ENCODE data around the gene CACTIN.
A peak's percentile ranks its signal among the peaks of the same experiment; 100 is the strongest.
"Not testable (repeated sequence)": the region's sequence is repeated elsewhere in the genome, so short reads cannot be mapped to it uniquely, and the experiment has no call there.

CACTIN gene

DNA sequence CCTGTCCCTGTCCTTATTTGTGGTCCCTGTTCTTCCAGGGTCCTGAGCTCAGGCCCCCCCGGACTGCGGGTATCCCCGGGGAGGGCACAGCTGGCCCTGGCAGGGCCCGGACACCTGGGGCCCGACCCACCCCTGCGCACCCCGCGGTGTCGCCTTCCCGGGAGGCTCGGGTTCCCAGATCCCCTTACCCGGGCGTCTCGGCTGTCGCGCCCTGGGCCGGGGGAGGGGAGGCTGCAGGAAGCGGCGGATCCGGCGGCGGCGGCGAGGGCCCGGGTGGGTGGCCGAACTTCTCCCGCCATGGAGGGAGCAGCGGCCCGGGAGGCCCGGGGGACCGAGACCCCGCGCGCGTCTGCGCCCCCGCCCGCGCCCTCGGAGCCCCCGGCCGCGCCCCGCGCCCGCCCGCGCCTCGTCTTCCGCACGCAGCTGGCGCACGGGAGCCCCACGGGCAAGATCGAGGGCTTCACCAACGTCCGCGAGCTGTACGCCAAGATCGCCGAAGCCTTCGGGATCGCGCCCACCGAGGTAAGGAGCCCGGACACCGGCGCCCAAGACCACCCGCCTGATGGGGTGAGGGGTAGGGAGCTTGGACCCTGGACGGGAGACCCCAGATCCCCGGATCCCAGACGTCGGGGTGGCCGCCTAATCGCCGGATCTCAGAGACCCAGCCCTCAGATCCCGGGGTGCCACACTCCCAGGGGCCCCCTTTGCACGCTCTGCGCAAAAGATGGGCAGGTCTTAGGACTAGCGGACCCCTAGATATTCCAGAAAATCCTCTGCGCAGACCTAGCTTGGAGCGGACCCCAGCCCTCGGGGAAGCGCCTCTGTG is 41.1 kb downstream of the CACTIN start, which contains the start of gene GIPC3:
TSS of gene GIPC3 (plus strand) at position 178 of the 826 bp plus-strand sequence. CDS start at position 298, 120 bp downstream.
- FAIRE-seq, result no peak

DNA sequence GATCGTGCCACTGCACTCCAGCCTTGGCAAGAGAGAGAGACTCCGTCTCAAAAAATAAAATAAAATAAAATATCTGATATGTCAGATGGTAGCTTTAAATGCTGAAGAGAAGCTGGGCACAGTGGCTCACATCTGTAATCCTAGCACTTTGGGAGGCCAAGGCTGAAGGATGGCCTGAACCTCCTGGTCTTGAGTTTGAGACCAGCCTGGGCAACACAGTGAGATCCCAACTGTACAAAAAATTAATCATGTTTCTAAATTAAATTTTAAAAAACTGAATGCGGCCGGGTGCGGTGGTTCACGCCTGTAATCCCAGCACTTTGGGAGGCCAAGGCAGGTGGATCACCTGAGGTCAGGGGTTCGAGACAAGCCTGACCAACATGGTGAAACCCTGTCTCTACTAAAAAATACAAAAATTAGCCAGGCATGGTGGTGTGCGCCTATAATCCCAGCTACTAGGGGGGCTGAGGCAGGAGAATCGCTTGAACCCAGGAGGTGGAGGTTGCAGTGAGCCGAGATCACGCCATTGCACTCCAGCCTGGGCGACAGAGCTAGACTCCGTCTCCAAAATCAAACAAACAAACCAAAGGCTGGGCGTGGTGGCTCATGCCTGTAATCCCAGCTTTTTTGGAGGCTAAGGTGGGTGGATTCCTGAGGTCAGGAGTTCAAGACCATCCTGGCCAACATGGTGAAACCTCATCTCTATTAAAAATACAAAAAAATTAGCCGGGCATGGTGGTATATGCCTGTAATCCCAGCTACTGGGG is 42.4 kb downstream of the CACTIN start:
- not testable (repeated sequence) for FAIRE-seq

DNA sequence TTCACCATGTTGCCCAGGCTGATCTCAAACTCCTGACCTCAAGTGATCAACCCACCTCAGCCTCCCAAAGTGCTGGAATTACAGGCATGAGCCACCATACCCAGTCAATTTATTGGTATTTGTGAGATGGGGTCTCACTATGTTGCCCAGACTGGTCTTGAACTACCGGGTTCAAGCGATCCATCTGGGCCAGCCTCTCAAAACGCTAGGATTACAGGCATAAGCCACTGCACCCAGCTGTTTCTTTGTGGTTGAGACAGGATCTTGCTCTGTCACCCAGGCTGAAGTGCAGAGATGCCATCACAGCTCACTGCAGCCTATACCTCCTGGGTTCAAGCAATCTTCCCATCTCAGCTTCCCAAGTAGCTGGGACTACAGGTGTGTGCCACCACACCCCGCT is 44.8 kb downstream of the CACTIN start:
- FAIRE-seq, result not testable (repeated sequence)

DNA sequence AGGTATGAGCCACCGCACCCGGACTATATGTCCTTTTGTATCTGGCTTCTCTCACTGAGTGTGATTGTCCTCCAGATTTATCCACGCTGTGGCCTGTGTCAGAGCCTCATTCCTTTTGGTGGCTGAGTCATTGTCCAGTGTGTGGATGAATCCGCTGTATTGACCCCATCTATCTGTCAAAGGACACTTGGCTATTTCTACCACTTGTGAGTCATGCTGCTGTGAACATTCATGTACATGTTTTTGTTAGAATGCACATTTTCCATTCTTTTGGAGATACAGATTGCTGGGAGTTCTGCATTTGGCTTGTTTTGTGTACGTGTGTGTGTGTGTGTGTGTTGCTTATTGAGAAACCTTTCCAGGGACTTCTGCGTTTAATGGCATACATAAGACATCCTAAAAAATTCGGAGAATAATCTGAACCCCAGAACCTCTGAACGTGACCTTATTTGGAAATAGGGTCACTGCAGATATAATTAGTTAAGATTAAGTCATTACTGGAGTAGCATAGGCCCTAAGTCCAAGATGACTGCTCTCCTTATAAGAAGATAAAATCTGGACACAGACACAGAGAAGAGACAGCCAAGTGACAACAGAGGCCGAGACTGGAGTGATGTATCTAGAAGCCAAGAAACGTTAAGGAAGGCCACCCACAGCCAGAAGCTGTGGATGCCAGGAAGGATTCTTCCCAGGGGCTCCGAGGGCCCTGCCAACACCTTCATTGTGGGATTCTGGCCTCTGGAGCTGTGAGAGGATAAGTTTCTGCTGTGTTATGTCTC is 46.2 kb downstream of the CACTIN start:
- FAIRE-seq, result no peak

DNA sequence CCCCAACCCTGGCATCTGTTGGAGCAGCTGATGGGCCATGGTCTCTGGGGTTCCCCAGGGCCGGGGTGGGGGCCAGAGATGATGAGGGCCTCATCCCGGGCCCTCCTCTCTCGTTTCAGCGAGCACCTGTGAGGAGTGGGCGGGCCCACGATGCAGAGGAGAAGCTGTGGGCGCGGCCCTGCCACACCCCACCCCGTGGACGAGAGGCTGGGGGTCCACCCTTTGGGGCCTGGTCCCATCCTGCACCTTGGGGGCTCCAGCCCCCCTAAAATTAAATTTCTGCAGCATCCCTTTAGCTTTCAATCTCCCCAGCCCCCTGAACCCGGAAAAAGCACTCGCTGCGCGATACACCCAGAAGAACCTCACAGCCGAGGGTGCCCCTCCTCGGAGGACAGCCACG is 48.2 kb downstream of the CACTIN start:
- FAIRE-seq, result no peak

DNA sequence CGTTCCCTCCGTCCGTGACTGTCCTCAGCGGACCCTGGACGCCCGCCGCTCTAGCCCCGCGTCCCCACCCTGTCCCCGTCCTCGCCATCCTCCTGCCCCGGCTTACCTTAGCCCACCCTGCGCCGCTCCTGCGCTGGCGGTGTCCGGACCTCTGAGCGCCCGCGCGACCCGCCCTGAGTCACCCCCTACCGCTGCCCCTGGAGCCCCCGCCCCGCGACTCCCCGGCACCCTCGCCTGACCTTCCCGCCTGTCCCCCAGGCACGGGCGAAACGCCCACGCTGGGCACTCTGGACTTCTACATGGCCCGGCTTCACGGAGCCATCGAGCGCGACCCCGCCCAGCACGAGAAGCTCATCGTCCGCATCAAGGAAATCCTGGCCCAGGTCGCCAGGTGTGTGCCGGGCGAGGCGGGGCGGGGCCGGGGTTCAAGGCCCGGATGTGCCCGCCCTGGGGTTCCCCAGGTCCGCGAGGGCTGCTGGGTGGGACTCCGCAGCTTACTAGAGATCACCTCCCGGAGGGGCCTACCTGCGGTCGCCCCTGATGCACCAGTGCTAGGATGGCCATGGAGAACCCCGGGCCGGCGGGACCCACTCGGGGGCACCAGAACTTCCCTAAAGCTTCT is 48.8 kb downstream of the CACTIN start:
- no peak for FAIRE-seq

DNA sequence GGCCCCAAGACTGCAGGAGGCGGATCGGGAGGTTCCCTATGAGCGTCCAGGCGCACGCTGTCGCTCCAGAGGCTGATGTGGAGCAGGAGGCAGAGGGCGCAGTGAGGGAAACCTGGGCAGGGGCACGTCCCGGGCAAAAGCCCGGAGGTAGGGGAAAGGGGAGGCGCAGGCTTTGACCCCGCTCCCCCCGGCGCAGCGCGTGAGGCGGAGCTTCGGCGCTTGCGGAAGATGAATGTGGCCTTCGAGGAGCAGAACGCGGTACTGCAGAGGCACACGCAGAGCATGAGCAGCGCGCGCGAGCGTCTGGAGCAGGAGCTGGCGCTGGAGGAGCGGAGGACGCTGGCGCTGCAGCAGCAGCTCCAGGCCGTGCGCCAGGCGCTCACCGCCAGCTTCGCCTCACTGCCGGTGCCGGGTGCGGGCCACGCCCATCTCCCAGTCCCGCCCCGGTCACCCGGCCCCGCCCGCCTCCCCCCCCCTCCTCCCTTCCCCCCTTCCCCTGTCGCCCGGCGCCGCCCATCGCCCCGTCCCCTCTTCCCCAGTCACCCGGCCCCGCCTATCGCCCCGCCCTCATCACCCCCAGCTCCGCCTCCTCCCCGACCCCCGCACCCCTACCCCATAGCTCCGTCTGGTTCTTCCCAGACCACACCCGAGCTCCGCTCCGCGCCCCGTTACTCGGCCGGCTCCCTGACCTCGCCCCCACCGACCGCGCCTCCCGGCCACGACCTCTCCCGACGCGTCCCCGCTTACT is 49.7 kb downstream of the CACTIN start:
- no peak for FAIRE-seq

DNA sequence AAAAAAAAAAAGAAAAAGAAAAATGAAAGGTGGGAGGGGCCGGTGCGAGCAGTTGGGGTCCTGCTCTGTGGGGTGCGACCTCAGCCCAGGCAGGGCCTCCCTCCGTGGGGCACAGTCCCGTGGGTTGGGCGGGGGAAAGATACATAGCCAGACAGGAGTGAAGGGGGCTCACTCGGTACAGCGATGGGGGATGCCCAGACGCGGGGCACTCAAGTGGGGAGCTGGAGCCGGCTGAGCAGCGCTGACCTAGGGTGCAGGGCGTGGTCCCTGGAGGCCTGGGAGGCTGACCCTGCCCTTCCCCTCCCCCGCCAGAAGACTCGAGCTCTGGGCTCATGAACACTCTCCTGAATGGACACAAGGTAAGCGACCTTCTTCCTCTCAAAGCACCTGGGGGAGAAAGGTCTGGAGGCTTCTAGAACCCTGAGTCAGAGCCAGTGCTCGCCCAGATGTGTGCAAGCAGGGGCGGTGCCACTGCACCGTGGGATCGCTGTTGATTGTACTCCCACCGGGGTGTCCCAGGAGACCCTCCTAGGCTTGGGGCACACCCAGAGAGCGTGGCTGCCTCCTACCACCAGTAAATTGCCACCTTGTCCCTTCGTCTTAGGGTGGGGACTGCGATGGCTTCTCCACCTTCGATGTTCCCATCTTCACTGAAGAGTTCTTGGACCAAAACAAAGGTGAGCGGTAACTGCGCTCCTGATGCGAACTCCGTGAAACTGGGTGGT is 50.5 kb downstream of the CACTIN start:
- no peak for FAIRE-seq

DNA sequence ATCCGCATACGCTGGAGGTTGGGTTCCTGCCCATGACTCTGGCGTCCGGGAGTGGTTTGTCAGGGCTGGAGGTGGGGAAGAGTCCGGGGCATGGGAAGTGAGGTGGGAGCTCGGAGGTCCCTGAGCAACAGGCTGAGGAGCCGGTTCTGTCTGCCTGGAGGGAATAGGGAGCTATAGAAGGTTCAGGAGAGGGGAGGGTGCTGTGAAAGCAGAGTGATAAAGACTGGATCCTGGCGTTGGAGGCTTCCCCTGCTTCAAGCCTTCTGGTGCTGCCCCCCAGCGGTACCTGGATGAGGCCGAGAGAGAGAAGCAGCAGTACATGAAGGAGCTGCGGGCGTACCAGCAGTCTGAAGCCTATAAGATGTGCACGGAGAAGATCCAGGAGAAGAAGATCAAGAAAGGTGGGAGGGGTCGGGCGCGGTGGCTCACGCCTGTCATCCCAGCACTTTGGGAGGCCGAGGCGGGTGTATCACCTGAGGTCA is 51.3 kb downstream of the CACTIN start:
- no peak for FAIRE-seq

DNA sequence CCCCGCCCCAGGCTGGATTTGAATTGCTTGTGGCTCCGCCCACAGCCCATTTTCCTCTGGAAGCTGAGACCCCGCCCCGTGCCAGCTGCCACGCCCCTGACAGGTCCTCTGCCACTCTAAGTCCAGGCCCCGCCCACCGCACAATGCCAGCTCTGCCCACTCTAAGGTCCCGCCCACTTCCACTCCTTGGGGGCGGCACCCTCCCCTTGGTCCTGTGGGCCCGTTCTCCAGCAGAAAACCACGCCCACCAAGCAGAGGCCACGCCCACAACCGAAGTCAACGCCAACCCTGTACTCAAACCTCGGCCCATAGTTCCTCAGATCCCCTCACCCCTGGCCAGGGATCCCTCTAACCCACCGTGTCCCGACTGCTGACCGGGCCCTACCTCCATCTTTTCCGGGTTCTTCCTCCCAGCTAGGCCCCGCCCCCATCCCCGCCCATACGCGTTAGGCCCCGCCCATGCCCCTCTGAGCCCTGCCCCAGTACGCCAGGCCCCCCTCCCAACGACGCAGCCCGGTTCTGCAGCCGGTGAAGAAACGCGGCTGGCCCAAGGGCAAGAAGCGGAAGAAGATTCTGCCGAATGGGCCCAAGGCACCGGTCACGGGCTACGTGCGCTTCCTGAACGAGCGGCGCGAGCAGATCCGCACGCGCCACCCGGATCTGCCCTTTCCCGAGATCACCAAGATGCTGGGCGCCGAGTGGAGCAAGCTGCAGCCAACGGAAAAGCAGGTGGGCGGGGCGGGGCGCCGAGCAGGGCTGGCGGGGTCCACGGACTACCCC is 52.5 kb downstream of the CACTIN start:
- no peak for FAIRE-seq

DNA sequence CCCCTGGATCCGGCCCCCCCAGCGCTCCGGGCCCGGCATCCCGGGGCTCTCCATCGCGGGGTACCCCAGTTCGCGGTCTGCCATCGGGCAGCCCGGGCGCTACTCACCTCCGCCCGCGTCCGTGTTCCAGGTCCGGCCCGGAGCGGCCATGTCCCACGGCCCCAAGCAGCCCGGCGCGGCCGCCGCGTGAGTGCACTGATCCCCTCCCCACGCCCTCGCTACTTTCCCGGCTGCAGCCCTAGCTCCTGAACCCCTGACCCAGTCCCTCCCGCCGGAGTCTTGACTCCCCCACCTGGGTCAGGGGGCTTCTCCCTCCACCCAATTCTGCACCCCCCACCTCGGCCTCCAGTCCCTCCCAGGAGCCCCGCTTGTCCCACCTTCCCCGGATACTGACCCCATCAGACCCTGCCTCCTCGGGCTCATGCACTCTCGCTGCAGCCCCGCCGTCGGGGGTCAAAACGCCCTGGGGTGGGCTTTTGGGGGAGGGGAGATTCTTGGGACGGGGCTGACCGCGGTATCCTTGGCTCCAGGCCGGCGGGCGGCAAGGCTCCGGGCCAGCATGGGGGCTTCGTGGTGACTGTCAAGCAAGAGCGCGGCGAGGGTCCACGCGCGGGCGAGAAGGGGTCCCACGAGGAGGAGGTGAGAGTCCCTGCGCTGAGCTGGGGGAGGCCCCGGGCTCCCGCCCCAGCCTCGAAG is 53.3 kb downstream of the CACTIN start:
- no peak for FAIRE-seq

DNA sequence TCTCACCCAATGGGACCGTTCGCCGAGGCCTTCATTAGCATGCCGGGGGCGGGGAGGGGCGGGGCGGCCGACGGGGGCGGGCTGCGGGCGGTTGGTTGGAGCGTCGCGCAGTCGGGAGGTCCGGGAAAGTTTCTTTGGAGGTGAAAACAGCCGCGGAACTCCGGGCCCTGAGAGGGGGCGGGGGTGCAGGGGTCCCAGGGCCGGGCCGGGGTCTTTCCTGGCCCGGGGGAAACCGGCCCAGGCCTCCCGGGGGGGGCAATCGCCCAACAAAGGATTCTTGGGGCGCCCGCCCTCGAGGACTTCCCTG is 53.8 kb downstream of the CACTIN start, which contains the start of gene HMG20B:
TSS of gene HMG20B (plus strand) at position 90 of the 307 bp plus-strand sequence. CDS start 366 bp downstream, outside the sequence.
- no peak for FAIRE-seq

DNA sequence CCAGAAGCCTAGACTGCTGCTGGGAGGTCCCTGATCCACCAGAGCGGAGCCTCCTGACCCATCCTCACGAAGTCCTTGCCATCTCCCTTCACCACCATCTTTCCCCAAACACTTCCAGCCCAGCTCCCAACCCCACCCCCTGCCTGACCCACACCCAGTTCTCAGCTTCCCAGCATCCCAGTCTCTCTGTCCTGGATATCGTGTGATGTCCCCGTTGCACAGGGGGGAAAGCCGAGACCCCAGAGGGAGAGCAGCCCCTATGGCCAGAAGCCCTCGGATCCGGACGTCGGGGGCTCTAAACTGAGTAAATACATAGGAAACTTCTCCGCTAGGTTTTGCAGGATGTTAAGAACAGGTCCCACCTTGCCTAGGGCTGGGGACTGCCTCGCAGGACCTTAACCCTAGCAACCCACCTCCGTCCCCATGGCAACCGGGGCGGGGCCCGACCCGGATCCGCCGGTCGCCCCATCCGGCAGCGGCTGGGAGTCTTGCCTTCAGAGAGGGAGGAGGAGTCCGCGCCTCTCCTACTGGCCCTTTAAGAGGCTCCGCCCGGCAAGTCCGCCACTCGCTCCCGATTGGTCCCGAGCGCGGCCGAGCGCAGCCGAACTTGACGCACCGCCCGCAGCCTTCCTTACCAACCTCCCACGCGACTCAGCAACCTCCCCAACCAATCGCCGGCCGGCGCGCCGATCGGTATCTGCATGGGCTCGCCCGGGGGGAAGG is 54.3 kb downstream of the CACTIN start:
- FAIRE-seq, result peak; percentile 96

DNA sequence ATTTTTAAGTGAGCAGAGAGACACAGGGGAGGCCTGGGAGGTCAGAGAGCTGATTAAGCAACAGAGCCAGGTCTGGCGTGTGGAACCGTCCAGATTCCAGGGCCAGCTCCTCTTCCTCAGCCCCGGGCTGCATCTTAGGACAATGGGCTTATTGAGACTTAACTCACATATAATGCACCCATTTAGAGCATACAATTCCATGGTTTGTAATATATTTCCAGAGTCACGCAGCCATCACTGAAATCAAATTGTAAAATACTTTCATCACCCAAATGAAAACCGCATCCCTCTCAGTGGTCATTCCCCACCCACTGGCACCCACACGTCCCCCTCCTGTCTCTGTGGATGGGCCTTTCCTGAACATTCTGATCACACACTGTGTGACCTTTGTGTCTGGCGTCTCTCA is 56.0 kb downstream of the CACTIN start:
- no peak for FAIRE-seq

DNA sequence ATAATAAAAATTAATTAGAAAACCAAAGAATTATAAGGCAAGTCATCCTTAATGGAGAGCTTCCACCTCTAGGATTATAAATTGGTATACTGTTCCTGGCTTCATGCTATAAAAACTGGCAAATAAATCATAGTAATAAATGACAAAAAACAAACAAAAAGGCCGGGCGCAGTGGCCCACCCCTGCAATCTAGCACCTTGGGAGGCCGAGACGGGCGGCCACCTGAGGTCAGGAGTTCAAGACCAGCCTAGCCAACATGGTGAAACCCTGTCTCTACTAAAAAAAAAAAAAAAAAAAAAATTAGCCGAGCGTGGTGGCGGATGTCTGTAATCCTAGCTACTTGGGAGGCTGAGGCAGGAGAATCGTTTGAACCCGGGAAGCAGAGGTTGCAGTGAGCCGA is 56.5 kb downstream of the CACTIN start:
- FAIRE-seq, result not testable (repeated sequence)

DNA sequence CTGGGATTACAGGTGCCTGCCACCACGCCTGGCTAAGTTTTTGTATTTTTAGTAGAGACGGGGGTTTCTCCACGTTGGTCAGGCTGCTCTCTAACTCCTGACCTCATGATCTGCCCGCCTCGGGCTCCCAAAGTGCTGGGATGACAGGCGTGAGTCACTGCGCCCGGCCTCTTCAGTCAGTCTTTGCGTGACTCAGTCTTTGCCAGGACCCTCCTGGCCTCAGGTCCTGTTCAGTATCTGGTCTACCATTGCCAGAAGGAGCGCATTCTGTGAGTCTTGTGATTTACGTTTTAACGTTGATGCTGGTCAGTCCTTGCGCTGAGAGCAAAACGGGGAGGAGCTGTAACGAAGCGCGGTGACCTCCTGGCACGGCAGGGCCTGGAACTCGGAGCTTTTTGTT is 61.5 kb downstream of the CACTIN start:
- no peak for FAIRE-seq

DNA sequence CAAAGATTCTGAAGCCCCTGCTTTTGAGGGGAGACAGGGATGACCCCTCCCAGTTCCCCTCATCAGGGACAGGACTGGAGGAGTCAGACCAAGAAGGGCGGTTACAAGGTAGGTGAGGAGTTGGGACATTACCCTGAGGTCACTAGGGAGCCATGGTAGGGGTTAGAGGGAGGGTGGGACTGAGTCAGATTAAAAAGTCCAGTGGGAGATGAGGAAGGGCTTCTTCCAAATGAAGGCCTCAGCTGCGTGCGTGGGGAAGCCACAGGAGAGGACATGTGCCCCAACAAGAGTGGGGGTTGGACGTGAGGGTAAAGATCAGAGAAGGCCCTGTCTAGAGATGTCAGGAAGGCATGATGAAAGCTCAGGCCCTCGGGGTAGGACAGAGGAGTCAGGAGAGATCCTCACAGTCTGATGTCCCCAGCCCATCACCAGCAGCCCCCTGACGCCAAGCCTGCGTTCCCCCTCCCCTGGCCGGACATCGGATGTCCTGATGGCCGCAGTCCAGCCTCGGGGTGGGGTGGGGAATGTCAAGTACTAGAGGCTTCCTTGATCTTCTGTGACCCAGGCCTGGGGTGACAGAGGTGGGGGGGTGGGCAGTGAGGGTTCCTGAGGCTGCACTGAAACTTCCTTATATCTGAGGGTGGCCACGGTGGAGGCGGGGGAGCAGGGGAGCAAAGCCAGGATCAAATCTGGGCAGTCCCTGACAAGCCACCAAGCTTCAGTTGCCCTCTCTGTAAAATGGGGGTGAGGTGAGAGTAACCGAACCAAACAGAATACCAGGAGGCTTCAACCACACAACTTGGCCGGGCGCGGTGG is 62.7 kb downstream of the CACTIN start:
- FAIRE-seq, result no peak
